GM04503 (cell line): ENCODE results near the gene HOXC5.

Source experiments
- DNase-seq: peaks from one replicate; pipeline ENCODE4 v3.0.0-alpha.2; 2012; ENCODE audit warnings: low read depth

Gene HOXC5

DNA sequence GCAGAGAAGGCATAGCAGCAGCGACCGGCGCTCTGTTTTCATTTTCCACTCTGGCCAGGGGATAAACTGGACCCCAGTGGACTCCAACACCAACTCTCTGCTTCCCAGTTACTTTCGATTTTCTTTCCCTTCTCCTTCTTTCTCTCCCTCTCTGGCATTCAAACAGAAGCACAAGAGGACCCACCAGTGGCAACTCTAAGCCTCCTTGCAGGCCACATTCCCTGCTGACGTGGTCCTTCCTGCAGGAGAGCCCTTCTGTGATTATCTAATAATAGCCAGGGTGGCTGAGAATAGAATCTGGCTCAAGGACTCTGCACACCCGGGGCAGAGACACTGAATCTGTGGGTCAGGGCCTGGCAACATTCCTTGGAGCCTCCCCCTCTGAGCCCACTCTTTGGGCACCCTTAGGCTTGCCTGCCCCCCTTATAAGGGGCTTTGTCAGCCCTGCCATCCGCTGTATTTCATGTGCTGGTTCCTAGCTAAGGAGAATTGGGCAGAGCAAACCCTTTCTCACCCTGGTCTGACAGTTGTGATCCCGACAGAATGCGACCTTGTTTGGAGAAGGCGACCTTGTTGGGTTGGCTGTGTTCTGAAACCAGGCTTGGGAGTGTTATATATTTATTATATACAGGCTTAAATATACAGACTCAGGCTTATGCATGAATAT is 12.8 kb upstream of the HOXC5 start:
- DNase-seq: no peak

DNA sequence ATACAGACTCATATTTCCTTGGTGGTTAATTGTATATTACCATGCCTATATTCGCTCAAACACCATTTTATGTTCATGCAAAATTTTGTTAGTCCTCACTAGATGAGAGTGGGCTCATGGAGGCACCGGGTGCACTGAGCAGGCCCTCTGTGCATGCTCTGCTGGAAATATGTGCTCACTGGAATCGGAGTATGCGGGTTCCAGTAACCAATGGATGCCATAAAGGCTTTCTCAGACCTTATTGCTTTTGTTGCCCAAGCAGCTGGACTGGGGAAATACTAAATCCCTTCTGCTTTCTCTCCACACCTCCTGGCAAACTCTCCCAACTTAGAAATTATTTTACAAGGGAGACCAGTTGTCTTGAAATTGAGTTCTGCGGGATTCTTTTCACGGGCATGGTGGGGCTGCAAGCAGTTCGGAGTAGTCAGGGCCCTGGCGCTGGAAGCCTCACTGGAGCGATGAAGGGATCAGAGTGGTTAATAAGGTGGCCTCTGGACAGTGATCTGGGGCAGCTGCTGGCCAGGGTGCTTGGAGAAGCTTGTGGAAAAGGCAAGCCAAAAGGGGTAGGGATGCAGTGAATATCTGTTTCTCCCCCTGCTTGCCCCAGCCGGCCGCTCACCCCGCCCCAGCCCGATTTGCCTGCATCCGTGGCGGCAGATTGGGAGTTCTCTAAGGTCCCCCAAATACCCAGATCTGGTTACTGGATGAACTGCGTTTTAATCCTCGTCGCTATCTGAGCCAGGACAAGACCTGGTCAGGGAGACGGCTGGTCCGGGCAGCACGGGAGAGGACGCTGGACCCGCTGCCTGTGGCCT is 12.1 kb upstream of the HOXC5 start:
- DNase-seq: peak; percentile 11

DNA sequence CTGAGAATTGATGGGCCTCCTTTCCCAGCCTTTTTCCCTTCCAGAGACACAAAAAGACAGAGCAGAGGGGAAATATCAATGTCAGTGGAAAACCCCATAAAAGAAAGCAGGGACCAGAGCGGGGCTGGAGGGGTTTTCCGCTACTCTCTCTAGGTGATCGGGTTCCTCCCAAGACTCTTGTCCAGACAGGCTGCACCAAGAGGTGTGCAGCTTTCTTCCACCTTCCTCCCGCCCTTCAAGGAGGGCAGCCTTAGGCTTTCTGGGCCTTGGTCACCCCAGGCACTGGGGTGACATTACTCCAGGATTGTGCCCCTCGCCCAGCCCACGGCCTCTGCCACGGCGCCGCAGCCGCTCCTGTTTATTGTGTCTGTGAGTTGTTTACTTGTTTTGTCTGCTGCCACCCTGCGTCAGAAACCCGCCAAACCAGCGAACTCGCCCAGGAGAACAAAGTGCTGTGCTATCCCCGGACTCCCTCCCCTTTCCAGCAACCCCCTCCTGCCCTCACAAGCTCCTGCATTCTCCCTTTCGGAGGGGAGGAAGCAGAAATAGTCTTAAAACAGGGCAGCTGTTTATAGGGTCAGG is 11.3 kb upstream of the HOXC5 start:
- DNase-seq: peak; percentile 26

DNA sequence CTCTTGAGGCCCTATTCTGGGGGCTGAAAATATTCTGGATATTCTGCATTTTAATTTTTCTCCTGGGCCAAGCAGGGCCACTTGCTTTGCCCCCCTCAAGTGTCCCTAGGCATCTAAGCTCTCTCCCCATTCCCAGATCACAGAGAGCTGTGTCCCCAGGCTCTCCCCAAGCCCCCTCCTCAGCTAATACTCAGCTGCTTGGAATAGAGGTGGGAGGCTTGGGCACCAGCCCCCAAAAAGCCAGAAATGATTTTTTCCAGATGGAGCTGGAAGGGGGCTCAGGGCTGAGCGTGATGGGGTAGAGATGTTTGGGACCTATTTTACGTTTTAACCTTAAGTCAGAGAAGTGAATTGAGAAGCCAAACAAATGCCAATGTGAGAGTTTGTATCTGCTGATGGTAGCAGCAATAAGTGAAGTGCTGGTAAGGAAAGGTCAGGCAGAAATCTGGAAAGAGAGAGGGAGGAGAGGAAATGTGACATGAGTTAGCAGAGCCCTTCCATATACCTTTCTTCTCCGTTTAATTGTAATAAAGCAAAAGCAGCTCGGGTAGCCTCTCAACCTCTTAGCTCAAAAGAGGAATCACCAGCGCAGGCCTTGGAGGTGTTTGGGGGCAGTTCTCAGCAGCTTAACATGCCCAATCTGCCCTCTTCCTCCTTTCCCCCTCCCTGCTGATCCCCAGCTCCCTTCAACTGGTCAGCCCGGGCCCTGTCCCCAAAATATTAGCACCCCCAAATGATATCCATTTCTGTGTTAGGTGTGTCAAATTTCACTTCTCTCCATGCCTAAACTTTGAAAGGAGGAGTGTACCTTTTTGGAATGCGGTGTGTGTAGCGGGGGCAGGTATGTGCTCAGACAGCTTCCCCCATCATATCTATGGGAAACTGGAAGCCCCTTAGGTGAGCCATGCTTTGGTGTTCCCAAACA is 9.6 kb upstream of the HOXC5 start:
- DNase-seq: peak; percentile 6

DNA sequence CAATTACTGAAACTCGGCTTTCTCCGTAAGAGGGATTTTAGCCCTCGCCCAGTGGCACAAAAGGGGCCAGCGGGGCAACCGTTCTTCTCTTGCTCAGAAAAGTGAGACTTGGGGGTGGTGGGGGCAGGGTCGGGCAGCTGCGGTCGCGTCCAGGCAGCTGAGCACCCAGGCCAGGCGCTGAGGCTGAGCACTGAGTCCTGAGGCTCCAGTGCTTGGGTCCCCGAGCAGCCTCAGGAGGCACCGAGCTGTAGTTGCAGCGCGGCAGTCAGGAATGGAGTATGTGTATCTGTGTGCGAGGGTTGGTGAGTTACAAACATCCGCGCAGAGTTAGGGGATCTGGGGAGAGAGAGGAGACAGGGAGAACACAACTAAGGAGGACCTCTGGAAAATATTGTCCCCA is 8.7 kb upstream of the HOXC5 start:
- peak; percentile 18 for DNase-seq

DNA sequence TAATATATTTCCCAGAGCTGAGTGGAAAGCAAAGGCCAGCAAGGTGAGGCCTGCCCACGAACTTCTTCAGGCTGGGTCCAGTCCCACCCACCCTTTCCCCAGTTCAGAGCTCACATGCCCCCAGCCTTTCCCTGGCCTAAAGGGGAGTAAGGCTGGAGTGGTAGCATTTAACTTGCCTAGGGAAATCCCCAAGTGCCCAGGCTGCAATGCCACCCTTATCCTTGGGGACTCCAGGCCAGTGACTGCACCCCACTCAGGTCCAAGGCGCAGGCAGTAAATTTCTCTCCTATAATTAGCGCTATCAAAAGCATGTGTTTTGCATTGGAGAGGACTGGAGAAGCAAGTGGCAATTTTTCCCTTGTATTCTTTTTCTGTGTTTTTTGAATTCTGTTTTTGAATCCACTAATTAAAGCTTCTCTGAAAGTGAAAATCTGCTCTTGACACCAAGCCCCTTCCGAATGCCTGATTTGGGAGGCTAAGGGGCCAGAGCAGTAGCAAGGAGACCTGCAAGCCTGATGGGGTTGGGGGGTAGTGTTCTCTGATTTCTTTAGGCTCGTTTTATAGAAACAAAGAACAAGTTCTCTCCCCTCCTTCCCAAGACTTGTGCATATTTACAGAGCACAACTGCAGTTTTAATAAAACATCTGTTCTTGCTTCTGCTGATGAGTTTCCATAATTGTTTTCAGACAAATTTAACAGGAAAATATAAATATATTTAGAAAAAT is 8.1 kb upstream of the HOXC5 start:
- no peak for DNase-seq

DNA sequence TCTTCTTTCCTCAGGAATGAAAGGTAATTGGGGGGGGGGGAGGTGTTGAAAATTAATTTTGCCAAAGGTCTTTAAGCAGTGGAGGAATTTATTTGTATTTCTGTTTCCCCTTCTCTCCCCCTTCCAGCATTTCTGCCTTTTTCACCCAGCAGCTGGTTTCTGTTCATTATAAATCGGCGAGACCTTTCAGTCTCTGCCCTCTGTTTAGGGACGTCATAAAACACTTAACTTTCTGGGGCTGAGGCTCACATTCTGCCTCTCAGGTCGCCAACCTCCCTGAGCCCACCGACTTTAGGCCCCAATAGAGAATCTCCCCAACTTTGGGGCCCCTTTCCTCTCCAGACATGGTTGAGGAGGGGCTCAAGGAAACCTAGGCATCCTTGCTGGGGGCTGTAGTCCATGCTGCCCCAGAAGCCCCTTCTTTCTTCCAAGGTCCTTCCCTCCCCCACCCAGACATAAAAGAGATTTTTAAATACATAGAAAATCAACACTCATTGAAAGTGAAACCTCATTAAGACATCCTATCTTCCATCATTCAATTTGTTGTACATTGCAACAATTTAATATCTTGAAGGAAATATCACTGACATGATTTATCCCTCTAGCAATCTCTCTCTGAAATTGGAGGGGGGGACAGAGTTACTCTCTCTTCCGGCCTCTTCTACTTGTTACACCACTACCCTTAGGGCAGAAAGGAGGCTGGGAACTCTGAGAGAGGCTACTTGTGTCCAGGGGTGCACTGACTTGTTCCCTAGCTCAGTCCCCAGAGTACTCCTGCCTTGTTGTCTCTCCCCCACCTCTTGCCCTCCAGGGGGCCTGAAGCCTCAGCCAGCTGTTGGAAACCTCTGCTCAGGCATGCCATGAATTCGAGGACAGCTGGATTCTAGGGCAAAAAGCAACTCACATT is 7.1 kb upstream of the HOXC5 start:
- DNase-seq: no peak

DNA sequence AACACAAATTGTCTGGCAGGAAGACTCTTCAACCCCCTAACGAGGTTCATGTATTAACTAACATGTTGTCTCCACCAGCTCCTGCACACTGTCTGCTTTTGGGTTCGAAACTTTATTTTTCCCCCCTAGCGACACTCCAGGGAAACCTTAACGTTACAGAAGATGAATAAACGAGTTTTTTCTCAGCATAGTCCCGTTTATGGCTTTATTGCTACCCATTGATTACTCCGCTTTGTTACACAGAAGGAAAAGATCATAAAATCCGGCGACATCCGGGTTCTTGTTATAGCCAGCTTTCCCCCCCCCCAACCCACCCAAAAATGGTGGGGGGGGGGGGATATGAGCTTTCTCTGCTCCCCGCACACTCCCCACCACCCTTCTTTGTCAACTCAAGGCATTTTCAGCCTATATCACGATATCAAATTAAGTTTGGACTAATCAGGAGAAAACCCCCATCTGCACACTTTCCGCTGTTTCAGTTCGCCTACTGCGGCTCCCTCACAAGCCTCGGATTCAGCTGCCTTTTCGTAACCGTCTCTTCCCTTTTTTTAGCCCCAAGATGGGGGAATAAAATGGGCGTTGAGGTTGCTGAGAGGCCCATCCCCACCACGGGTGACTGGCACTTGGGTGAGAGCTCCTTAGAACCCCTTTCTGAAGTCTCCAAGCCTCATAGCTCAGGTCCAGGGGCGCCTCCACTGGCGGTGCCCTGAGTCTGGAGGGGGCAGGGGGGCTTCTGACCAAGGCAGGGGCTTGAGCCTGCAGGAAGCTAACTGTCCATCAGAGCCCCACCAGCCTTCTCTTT is 6.0 kb upstream of the HOXC5 start:
- no peak for DNase-seq

DNA sequence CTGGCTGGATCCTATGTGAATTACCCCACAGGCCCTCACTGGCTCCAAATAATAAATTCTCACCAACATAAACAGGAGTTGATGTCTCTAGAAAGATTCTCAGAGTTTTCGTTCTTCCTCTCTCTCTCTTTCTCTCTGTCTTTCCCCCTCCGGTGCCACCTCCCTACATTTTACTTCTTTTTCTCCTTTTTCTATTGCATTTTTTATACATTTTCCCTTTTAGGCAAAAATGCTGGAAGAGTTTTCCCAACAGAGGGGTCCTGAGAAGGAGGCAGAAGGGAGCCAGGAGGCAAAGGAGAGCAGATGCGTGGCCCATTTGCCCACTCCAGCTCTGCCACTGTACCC is 5.4 kb upstream of the HOXC5 start:
- no peak for DNase-seq

DNA sequence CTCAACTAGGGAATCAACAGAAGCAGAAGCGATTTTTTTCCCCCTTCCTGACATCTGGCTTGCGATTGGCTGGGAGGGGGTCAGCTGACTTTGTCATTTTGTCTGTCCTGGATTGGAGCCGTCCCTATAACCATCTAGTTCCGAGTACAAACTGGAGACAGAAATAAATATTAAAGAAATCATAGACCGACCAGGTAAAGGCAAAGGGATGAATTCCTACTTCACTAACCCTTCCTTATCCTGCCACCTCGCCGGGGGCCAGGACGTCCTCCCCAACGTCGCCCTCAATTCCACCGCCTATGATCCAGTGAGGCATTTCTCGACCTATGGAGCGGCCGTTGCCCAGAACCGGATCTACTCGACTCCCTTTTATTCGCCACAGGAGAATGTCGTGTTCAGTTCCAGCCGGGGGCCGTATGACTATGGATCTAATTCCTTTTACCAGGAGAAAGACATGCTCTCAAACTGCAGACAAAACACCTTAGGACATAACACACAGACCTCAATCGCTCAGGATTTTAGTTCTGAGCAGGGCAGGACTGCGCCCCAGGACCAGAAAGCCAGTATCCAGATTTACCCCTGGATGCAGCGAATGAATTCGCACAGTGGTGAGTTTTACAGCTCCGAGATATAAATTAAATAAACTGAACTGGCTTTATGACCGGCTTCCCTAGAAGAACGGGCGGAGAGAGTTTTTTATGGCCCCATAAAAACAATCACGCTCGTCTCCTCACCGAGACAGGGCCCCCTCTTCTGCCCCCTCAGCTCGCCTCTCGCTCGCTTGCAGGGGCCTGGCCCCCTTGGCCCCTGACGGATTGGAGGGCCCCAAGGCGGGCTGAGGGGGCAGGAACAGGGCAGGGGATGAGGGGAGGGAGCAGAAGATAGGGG is 4.3 kb upstream of the HOXC5 start, which contains the start of gene HOXC6:
Gene HOXC6, plus strand, starts transcription at position 127 of the 888 bp plus-strand sequence. Its CDS starts 82 bp downstream, at position 209.
- no peak for DNase-seq

DNA sequence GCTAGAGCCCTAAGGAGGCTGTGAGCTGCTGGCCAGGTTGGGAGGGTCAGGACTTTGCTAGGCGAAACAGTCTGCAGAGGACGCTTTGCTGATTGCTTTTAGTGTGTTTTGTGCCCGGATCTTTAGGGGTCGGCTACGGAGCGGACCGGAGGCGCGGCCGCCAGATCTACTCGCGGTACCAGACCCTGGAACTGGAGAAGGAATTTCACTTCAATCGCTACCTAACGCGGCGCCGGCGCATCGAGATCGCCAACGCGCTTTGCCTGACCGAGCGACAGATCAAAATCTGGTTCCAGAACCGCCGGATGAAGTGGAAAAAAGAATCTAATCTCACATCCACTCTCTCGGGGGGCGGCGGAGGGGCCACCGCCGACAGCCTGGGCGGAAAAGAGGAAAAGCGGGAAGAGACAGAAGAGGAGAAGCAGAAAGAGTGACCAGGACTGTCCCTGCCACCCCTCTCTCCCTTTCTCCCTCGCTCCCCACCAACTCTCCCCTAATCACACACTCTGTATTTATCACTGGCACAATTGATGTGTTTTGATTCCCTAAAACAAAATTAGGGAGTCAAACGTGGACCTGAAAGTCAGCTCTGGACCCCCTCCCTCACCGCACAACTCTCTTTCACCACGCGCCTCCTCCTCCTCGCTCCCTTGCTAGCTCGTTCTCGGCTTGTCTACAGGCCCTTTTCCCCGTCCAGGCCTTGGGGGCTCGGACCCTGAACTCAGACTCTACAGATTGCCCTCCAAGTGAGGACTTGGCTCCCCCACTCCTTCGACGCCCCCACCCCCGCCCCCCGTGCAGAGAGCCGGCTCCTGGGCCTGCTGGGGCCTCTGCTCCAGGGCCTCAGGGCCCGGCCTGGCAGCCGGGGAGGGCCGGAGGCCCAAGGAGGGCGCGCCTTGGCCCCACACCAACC is 3.1 kb upstream of the HOXC5 start:
- DNase-seq: no peak

DNA sequence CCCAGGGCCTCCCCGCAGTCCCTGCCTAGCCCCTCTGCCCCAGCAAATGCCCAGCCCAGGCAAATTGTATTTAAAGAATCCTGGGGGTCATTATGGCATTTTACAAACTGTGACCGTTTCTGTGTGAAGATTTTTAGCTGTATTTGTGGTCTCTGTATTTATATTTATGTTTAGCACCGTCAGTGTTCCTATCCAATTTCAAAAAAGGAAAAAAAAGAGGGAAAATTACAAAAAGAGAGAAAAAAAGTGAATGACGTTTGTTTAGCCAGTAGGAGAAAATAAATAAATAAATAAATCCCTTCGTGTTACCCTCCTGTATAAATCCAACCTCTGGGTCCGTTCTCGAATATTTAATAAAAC is 2.4 kb upstream of the HOXC5 start:
- no peak for DNase-seq

DNA sequence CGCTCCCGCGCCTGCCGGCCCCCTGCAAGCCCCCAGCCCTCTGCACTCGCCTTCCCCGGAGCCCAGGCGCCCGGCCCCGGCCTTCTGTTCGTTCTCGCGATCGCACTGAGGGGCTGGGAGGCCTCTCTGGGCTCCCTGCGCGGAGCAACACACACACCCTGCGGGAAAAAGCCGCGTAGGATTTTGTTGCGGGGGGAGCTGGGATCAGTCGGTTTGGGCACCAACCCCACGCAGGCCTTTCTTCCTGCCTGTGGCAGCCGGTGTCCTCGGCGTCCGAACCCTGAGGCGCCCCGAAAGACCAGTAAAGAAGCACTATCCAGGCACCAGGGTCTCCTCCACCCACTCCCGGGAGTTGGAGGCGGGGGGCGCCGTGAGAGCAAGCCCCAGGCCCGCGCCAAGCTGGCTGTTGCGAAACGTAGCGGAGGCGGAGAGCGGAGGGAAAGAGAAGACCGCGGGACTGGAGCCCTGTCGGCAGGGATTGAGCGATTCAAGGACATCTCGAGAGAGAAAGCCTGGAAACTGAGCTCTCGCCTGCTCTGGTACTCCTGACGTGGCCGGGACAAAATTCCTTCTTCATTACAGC is 1.9 kb upstream of the HOXC5 start:
- no peak for DNase-seq

DNA sequence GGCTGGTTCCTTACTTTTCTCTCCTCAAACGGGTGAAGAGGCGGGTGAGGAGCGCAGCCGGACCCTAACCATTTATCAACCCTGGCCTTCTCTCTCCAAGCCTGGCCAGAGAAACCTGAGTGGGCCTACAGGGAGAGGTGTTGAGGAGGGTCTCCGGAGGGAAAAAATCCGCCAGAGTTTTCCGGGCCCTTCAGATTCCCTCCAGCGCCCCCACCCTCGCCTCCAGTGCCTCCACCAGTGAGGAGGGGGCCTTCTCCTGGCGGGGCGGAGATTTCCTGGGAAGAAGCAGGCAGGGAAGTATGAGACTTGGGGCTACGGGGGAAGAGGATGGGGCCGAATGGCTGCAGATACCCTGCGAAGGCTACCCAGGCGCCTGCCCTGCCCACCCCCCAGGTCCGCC is 1.4 kb upstream of the HOXC5 start:
- DNase-seq: no peak

DNA sequence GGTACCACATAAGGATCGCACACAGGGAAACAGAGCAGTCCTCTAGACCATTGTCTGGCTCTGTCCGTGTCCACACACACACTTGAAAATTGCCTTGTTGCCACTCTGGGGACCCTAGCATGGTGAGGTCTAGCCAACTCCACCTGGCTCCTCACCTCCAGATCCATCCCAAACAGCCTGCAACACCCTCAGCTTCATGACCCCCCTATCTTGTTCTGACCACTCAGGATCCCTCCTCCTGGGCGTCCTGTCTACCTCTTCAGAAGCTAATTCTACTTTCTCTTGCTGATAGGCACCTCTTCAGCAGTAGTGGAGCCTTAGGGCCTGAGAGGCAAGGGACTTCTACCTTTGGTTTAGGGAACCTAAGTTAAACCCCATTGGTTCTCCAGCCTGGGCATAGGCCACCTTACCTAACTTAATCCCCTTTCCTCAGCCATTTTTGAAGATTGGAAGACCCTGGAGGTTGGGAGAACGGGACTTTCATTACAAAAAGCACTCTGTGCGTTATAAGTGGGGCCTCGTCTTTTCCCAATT is 697 bp upstream of the HOXC5 start:
- DNase-seq: no peak

DNA sequence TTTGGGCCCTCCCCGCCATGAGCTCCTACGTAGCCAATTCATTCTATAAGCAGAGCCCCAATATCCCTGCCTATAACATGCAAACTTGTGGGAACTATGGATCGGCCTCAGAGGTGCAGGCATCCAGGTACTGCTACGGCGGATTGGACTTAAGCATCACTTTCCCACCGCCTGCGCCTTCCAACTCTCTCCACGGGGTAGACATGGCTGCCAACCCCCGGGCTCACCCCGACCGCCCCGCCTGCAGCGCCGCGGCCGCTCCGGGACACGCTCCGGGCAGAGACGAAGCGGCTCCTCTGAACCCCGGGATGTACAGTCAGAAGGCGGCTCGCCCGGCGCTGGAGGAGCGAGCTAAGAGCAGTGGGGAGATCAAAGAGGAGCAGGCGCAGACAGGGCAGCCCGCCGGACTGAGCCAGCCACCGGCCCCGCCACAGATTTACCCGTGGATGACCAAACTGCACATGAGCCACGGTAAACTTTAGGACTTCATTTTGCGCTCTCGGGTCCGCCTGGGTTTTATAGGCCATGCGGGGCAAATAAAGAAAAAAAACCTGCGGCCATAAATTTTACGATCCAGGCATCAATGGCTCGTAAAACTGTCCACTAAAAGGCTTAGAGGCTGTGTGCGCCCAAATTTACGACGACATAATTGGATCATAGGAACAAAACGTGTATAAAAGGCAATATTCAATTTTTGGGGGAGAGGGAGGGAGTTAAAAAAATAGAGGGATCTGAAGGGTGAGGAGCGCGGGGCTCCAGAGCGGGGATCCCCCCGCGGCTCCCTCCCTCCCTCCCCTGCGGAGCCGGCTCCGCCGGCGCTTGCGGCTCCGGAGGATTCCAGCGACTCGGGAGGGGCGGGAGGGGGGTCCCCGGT is 493 bp downstream of the HOXC5 start:
- no peak for DNase-seq
